Epithelial cell of esophagus (primary cell): ENCODE measurements around the gene POLD4.
"Not testable (repeated sequence)": the region's sequence is repeated elsewhere in the genome, so short reads cannot be mapped to it uniquely, and the experiment has no call there.

ENCODE experiments used
- DNase-seq: peaks from one replicate; pipeline ENCODE4 v3.0.0; 2010; ENCODE audit warnings: low read depth
- H3K4me3 ChIP-seq: 2 replicates; pipeline ENCODE4 v1.5.1; 2011; ENCODE audit warnings: mild to moderate bottlenecking, low read length, control low read depth
- CTCF ChIP-seq: IDR thresholded peaks from 2 replicates; pipeline ENCODE4 v1.5.1; 2011; ENCODE audit warnings: low read depth, mild to moderate bottlenecking, low read length, control low read depth, inconsistent platforms; ENCODE audit not compliant: insufficient read depth; ENCODE audit errors: missing control alignments

Gene POLD4

GRCh38 chr11:67353317-67354074 lies at the start of gene POLD4:
POLD4 (minus strand) TSS chr11:67353546; CDS start chr11:67353399, 147 bp downstream.
- H3K4me3 ChIP-seq = peak within 1 kb of the TSS; percentile 81
- peak; percentile 94 for DNase-seq
- TF ChIP-seq CTCF = no peak

- not testable (repeated sequence) for H3K4me3 ChIP-seq
Measured at GRCh38 chr11:67403085-67403484, 49.7 kb upstream of the POLD4 start.

GRCh38 chr11:67402192-67402839 lies 49.0 kb upstream of the POLD4 start:
- not testable (repeated sequence) for DNase-seq
- H3K4me3 ChIP-seq = peak overlapping the region; percentile 20

More at GRCh38 chr11:67403085-67403484, 49.7 kb upstream of the POLD4 start:
- DNase-seq = not testable (repeated sequence)

- peak; percentile 10 for TF ChIP-seq CTCF
- peak within 1 kb of the TSS; percentile 82 for H3K4me3 ChIP-seq
- peak; percentile 90 for DNase-seq
Measured at GRCh38 chr11:67401495-67402191, 48.3 kb upstream of the POLD4 start, which contains the start of gene PPP1CA. PPP1CA (minus strand) TSS chr11:67401858; CDS start chr11:67401782, 76 bp downstream.

- DNase-seq = no peak
Measured at GRCh38 chr11:67400942-67401494, 47.7 kb upstream of the POLD4 start.

GRCh38 chr11:67400251-67400941 lies 47.0 kb upstream of the POLD4 start:
- no peak for TF ChIP-seq CTCF
- H3K4me3 ChIP-seq = peak overlapping the region; percentile 82
- DNase-seq = no peak

More at GRCh38 chr11:67400942-67401494, 47.7 kb upstream of the POLD4 start:
- TF ChIP-seq CTCF = no peak
- H3K4me3 ChIP-seq = peak overlapping the region; percentile 82

GRCh38 chr11:67398661-67399563 lies 45.6 kb upstream of the POLD4 start:
- TF ChIP-seq CTCF = no peak
- no peak overlapping the region for H3K4me3 ChIP-seq
- DNase-seq = no peak
